Large intestine (tissue), 3 donors: Measurements from ENCODE around the gene SLC25A21. TPM values are rescaled to one million over a fixed set of nuclear protein-coding genes. Genes with fewer than 3 reads are reported as not detected.

Source experiments
- DNase-seq, 2 donors: peaks; one replicate each; pipeline versions ENCODE4 v3.0.0 to v3.0.0-alpha.2; 2013
- H3K27ac ChIP-seq: one replicate; pipeline ENCODE4 v1.5.1; 2013; ENCODE audit warnings: low read length
- H3K27me3 ChIP-seq: 2 replicates; pipeline ENCODE4 v1.6.1; 2013; ENCODE audit warnings: low read length; ENCODE audit not compliant: control insufficient read depth, insufficient read depth
- H3K36me3 ChIP-seq: 2 replicates; pipeline ENCODE4 v1.6.1; 2013; ENCODE audit warnings: low read length; ENCODE audit not compliant: control insufficient read depth, insufficient read depth
- H3K4me1 ChIP-seq: one replicate; pipeline ENCODE4 v1.6.1; 2013; ENCODE audit warnings: low read length; ENCODE audit not compliant: control insufficient read depth, insufficient read depth
- H3K4me3 ChIP-seq: one replicate; pipeline ENCODE4 v1.5.1; 2013; ENCODE audit warnings: low read length
- H3K9me3 ChIP-seq: one replicate; pipeline ENCODE4 v1.6.1; 2013; ENCODE audit warnings: mild to moderate bottlenecking, low read depth, low read length, moderate library complexity; ENCODE audit not compliant: control insufficient read depth
- WGBS: methylation state at CpG from one replicate; pipeline ENCODE4 v1.1.5; 2013; ENCODE audit warnings: low lambda C conversion rate; ENCODE audit not compliant: insufficient coverage; 5-methylcytosine and 5-hydroxymethylcytosine counted together
- polyA plus RNA-seq: library from polyadenylated mRNA; unstranded; fragments of 120-200 nt; gene quantifications from one replicate; pipeline ENCODE4 v1.2.1, GENCODE V29; 2013

Gene SLC25A21
- polyA plus RNA-seq, 1 donor = 0.58 TPM

- Histone ChIP-seq H3K4me1 (no peaks in the 10 kb centered on the region), H3K36me3 (no peaks in the 10 kb centered on the region), H3K27me3 (no peaks in the 10 kb centered on the region), H3K4me3 (no peak overlapping the region), H3K9me3 (no peaks in the 10 kb centered on the region), H3K27ac (no peak overlapping the region)
- DNase-seq = no peak
- WGBS = no CpG with 5 or more reads among the region's 1 CpG
Measured at GRCh38 chr14:36946872-36947271, 225.5 kb downstream of the SLC25A21 start.

GRCh38 chr14:36944307-36945010 is 227.9 kb downstream of the SLC25A21 start:
- WGBS = 80% methylated on average over 1 of the region's 5 CpGs
- DNase-seq = no peak
- no peak overlapping the region for H3K27ac ChIP-seq

GRCh38 chr14:36942522-36943245 is 229.7 kb downstream of the SLC25A21 start:
- Histone ChIP-seq H3K27ac (no peak overlapping the region), H3K4me3 (no peak overlapping the region), H3K36me3 (no peaks in the 10 kb centered on the region), H3K9me3 (no peaks in the 10 kb centered on the region), H3K4me1 (no peaks in the 10 kb centered on the region), H3K27me3 (peaks cover 2% of the 10 kb centered on the region)
- WGBS = 86% methylated on average over 1 of the region's 4 CpGs
- no peak for DNase-seq

More at GRCh38 chr14:36944307-36945010, 227.9 kb downstream of the SLC25A21 start:
- no peaks in the 10 kb centered on the region for H3K36me3 ChIP-seq
- H3K4me1 ChIP-seq = no peaks in the 10 kb centered on the region
- no peaks in the 10 kb centered on the region for H3K27me3 ChIP-seq
- no peaks in the 10 kb centered on the region for H3K9me3 ChIP-seq
- H3K4me3 ChIP-seq = no peak overlapping the region

- H3K27me3 ChIP-seq = peaks cover 6% of the 10 kb centered on the region
- H3K27ac ChIP-seq = no peak overlapping the region
- no peaks in the 10 kb centered on the region for H3K36me3 ChIP-seq
- H3K4me3 ChIP-seq = no peak overlapping the region
- WGBS = 30% methylated on average over 5 of the region's 12 CpGs
- no peaks in the 10 kb centered on the region for H3K9me3 ChIP-seq
- DNase-seq = peak; percentile 30 to 32
- H3K4me1 ChIP-seq = no peaks in the 10 kb centered on the region
Measured at GRCh38 chr14:36941783-36942521, 230.5 kb downstream of the SLC25A21 start.

- H3K27me3 ChIP-seq = peaks cover 6% of the 10 kb centered on the region
- no peaks in the 10 kb centered on the region for H3K36me3 ChIP-seq
- no peak overlapping the region for H3K27ac ChIP-seq
- no peak for DNase-seq
- H3K4me1 ChIP-seq = no peaks in the 10 kb centered on the region
- no peak overlapping the region for H3K4me3 ChIP-seq
- no peaks in the 10 kb centered on the region for H3K9me3 ChIP-seq
- WGBS = 82% methylated on average over 2 of the region's 4 CpGs
Measured at GRCh38 chr14:36940476-36940875, 231.9 kb downstream of the SLC25A21 start.

- no peak for DNase-seq
- peaks cover 6% of the 10 kb centered on the region for H3K27me3 ChIP-seq
- no peak overlapping the region for H3K4me3 ChIP-seq
- no peaks in the 10 kb centered on the region for H3K4me1 ChIP-seq
- WGBS = no CpG with 5 or more reads among the region's 2 CpGs
- no peak overlapping the region for H3K27ac ChIP-seq
- H3K9me3 ChIP-seq = no peaks in the 10 kb centered on the region
- no peaks in the 10 kb centered on the region for H3K36me3 ChIP-seq
Measured at GRCh38 chr14:36939265-36939664, 233.1 kb downstream of the SLC25A21 start.

GRCh38 chr14:36938678-36939077 is 233.7 kb downstream of the SLC25A21 start:
- no peak for DNase-seq
- Histone ChIP-seq H3K4me3 (no peak overlapping the region), H3K9me3 (no peaks in the 10 kb centered on the region), H3K4me1 (no peaks in the 10 kb centered on the region), H3K27ac (no peak overlapping the region), H3K36me3 (no peaks in the 10 kb centered on the region), H3K27me3 (peaks cover 6% of the 10 kb centered on the region)

GRCh38 chr14:36935976-36936678 is 236.3 kb downstream of the SLC25A21 start:
- Histone ChIP-seq H3K4me1 (no peaks in the 10 kb centered on the region), H3K36me3 (no peaks in the 10 kb centered on the region), H3K4me3 (no peak overlapping the region), H3K27me3 (peaks cover 6% of the 10 kb centered on the region), H3K27ac (no peak overlapping the region), H3K9me3 (no peaks in the 10 kb centered on the region)
- DNase-seq = no peak
- WGBS = no CpG with 5 or more reads among the region's 6 CpGs

GRCh38 chr14:36934304-36934703 is 238.1 kb downstream of the SLC25A21 start:
- no CpG with 5 or more reads among the region's 1 CpG for WGBS
- H3K27me3 ChIP-seq = peaks cover 6% of the 10 kb centered on the region
- no peaks in the 10 kb centered on the region for H3K9me3 ChIP-seq
- DNase-seq = no peak
- H3K4me1 ChIP-seq = no peaks in the 10 kb centered on the region
- H3K36me3 ChIP-seq = no peaks in the 10 kb centered on the region
- no peak overlapping the region for H3K4me3 ChIP-seq
- no peak overlapping the region for H3K27ac ChIP-seq

- Histone ChIP-seq H3K9me3 (no peaks in the 10 kb centered on the region), H3K27ac (no peak overlapping the region), H3K27me3 (no peaks in the 10 kb centered on the region), H3K4me3 (no peak overlapping the region), H3K36me3 (no peaks in the 10 kb centered on the region), H3K4me1 (no peaks in the 10 kb centered on the region)
- DNase-seq = no peak
- 76% methylated on average over 2 of the region's 2 CpGs for WGBS
Measured at GRCh38 chr14:36931791-36932190, 240.6 kb downstream of the SLC25A21 start.
